ENCODE measurements around the gene DNASE1L2.

DNA sequence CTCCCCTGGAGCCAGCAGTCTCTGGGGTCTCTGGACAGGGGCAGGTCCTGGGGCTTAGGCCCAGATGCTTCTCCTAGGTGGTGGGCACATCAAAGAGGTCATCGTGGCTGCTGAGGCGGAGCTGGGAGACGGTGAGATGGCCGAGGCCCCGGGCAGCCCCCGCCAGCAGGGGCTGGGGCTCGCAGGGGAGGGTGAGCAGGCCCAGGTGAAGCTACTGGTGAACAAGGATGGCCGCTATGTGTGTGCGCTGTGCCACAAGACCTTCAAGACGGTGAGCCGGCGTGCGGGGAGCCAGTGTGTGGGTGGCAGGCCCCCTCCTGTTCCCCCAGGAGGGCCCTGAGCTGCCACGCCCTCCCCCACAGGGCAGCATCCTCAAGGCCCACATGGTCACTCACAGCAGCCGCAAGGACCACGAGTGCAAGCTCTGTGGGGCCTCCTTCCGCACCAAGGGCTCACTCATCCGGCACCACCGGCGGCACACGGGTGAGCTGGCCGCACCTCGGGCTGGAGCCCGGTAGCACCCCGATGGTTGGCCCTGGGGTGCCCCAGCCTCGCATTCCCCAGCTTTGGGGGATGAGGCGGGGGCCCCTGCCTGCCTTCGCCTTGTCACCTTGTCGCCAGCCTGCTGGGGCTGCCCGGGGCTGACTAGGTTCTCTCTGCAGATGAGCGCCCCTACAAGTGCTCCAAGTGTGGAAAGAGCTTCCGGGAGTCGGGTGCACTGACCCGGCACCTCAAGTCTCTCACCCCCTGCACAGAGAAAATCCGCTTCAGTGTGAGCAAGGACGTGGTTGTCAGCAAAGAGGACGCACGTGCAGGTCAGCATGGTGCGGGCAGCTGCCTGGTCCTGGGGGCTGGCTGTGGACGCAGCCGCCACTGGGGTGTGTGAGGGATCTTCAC is 3.9 kb upstream of the DNASE1L2 start:
- no peak for TF ChIP-seq POLR2A (IDR thresholded peaks at IDR 0.05)
- TF ChIP-seq, protein P1, sequence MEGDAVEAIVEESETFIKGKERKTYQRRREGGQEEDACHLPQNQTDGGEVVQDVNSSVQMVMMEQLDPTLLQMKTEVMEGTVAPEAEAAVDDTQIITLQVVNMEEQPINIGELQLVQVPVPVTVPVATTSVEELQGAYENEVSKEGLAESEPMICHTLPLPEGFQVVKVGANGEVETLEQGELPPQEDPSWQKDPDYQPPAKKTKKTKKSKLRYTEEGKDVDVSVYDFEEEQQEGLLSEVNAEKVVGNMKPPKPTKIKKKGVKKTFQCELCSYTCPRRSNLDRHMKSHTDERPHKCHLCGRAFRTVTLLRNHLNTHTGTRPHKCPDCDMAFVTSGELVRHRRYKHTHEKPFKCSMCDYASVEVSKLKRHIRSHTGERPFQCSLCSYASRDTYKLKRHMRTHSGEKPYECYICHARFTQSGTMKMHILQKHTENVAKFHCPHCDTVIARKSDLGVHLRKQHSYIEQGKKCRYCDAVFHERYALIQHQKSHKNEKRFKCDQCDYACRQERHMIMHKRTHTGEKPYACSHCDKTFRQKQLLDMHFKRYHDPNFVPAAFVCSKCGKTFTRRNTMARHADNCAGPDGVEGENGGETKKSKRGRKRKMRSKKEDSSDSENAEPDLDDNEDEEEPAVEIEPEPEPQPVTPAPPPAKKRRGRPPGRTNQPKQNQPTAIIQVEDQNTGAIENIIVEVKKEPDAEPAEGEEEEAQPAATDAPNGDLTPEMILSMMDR (IDR thresholded peaks at IDR 0.05), result no peak

Data from testis (tissue), 2 donors.